ENCODE results near the gene MLEC.

MLEC gene

GRCh38 chr12:120739821-120740613 is 53.1 kb downstream of the MLEC start:
- no peak for DNase-seq

DNA sequence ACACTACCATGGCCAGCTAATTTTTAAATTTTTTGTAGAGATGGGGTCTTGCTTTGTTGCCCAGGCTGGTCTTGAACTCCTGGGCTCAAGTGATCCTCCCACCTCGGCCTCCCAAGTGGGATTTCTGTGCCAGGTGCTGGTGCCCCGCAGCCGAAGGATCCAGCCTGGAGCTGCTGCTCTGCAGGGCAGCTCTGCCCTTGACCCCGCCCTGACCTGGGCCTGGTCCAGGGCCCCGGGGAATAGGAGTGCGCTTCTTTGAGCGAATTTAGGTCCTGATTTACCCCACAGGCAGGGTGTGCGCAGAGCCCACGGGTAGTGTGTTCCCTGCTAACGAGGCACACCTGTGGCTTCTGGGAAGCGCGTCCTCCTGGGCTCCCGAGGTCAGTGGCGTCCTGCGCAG is 53.9 kb downstream of the MLEC start:
- DNase-seq: no peak

DNA sequence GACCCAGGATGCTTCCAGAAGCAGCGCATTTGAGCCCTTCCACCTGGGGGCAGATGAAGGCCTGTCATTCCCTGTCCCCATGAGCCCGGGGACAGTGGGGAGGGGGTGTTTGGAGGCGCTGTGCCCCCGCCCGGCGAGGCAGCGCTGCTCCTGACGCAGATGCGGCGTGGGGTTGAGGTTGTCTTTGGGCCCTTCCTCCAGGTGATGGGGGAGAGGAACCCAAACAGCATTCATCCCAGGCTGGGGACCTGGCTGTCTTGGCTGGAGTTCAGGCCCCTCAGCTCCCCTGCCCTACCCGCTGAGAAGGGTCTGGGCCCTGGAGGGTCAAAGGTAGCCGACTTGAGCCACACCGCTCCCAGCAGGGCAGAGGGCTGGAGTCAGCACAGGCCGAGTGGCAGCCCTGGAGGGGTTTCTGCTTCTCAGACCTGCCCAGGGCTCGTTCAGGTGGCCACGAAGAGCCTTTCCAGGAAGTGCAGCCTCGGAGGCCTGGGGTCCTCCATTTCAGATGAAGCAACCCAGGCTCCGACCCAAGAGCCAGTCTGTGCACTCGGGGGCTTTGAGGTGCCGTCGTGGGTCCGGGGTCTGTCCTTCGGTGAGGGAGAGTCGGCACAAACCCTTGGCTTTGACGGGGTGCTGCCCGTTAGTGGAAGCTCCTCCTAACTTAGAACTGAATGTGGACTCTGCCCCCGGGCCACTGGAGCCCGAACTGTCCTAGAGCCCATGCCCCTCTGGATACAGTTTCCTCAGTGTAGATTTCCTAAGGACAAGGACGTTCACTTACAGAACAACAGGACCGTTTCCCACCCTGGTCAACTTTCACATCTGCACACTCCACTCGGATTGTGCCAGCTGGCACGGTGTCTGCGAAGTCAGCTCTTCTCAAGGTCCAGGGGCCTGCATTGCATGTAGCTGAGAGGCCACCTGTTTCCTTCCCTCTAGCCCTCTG is 54.8 kb downstream of the MLEC start:
- no peak for DNase-seq

GRCh38 chr12:120744922-120745493 is 58.1 kb downstream of the MLEC start:
- no peak for DNase-seq

DNA sequence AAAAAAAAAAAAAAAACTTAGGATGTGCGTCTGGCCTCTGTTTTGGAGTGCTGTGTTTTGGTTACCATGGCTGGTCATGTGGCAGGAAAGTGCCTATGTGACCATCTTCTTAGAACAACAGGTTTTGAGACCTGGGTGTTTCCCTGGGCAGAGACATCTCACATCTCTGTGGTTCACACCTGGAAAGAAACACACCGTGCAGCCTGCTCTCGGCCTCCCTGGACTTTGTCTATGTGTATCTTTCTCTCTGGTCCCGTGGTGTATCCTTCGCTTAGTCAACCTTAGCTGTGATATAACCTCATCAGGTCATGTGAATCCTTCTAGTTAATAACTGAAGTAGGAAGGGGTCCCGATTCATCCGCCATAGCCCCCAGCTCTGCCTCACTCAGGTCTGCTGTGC is 61.3 kb downstream of the MLEC start:
- DNase-seq: no peak

DNA sequence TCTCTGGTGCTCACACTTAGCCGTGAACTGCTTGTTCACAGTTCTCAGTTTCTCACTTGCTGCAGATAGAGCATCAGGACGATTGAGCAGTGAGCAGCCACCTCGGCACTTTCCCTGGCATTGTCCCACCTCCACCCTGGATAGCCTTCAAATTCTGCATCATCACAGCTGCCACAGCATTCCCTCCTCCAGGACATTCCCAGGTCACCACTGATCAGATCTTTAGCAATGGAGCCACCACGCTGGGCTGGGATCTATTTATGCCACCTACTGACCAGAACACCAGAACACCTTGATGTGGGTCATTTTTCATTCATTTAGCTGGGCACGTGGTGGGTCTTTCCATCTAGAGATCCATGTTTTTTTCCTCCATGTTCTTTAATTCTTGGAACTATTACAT is 62.3 kb downstream of the MLEC start:
- no peak for DNase-seq

DNA sequence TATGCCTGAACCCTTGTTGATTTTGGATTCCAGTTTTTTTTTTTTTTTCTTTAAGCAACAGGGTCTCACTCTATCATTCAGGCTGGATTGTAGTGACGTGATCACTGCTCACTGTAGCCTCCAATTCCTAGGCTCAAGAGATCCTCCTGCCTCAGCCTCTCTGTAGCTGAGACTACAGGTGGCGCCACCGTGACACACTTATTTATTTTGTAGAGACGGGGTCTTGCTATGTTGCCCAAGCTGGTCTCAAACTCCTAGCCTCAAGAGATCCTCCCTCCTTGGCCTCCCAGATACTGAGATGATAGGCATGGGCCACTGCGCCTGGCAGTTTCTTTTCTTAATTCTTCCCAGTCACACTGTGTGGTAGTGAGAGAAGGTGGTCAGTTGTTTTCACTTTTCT is 63.9 kb downstream of the MLEC start:
- DNase-seq: no peak

GRCh38 chr12:120751389-120751788 is 64.4 kb downstream of the MLEC start:
- DNase-seq: no peak
